Psoas muscle (tissue), 8 donors: ENCODE measurements around the gene PRKN. TPM values are rescaled to one million over a fixed set of nuclear protein-coding genes. Genes with fewer than 3 reads are reported as not detected.

Experiments
- ATAC-seq, 4 donors: fragments of 200-7000 bp; cut with Tn5 transposase; one replicate each; pipeline ENCODE4 v1.9.1; 2020; ENCODE audit warnings: moderate library complexity in 3 of 4, mild to moderate bottlenecking in 2 of 4
- DNase-seq, 2 donors: peaks; one replicate each; pipeline ENCODE4 v3.0.0-alpha.2; 2020
- H3K27ac ChIP-seq: fragments of 200-600 bp; one replicate; pipeline ENCODE4 v1.8.0; 2022
- H3K27me3 ChIP-seq, 3 donors: fragments of 200-600 bp in 1 of 3; one replicate each; pipeline versions ENCODE4 v1.6.1 to v1.8.0; 2013 to 2022; ENCODE audit warnings: low read length in 2 of 3, mild to moderate bottlenecking in 2 of 3, moderate library complexity in 1 of 3; ENCODE audit not compliant: insufficient read depth in 3 of 3
- H3K36me3 ChIP-seq, 2 donors: fragments of 200-600 bp in 1 of 2; one replicate each; pipeline versions ENCODE4 v1.6.1 to v1.8.0; 2013 to 2022; ENCODE audit warnings: low read depth in 1 of 2, mild to moderate bottlenecking in 1 of 2, moderate library complexity in 1 of 2; ENCODE audit not compliant: insufficient read depth in 1 of 2
- H3K4me1 ChIP-seq: fragments of 200-600 bp; one replicate; pipeline ENCODE4 v1.8.0; 2022
- H3K4me3 ChIP-seq: fragments of 200-600 bp; one replicate; pipeline ENCODE4 v1.8.0; 2022; ENCODE audit warnings: mild to moderate bottlenecking
- H3K9me3 ChIP-seq: fragments of 200-600 bp; one replicate; pipeline ENCODE4 v1.8.0; 2022
- WGBS, 3 donors: extraction: QIAGEN DNeasy Blood & Tissue Kit; methylation state at CpG; one replicate each; pipeline versions ENCODE4 v1.1.6 to v1.1.7; 2013; 5-methylcytosine and 5-hydroxymethylcytosine counted together
- intact Hi-C, 2 donors: fragments of 100-400 bp; cut with DNase I; formaldehyde crosslinking; loops; one replicate each; pipeline versions ENCODE4 v1.11.0 to v1.14.2; 2022
- polyA plus RNA-seq, 3 donors: library from polyadenylated mRNA; stranded (reverse); fragments of 200-250 nt; gene quantifications; one replicate each; pipeline ENCODE4 v1.2.3, GENCODE V29; 2013
- total RNA-seq, 4 donors: library from RNA; stranded (reverse); fragmentation: NEBNext Ultra II Directional in 2 of 4; extraction: Animal tissue kit (Norgen Biotek cat#: 25700) in 2 of 4; gene quantifications; one replicate each; pipeline versions ENCODE4 v1.2.1 to v1.2.4, GENCODE V29; 2021 to 2023
- TF ChIP-seq, protein P1 (sequence below): fragments of 200-600 bp; IDR thresholded peaks from one replicate; pipeline ENCODE4 v1.8.0; 2022; ENCODE audit warnings: antibody characterized with exemption
- donor health status: healthy with polysubstance abuse.
- donor health status: DM: no; HTN: no; CAD: no; lungs with moderate emphysema.
- donor health status: Bipolar disorder and iron deficiency.
- donor health status: healthy.
- donor health status: DM: yes; HTN: yes; CAD: no.
- donor health status: DM: no; HTN: no; CAD: no.
- donor health status: DM: no; HTN: no; CAD: no.
- donor health status: DM: yes; HTN: yes; CAD: no.

Gene PRKN
- total and polyA plus RNA-seq, 7 donors, result 1.5 to 19.5 (median 11.7) TPM

DNA sequence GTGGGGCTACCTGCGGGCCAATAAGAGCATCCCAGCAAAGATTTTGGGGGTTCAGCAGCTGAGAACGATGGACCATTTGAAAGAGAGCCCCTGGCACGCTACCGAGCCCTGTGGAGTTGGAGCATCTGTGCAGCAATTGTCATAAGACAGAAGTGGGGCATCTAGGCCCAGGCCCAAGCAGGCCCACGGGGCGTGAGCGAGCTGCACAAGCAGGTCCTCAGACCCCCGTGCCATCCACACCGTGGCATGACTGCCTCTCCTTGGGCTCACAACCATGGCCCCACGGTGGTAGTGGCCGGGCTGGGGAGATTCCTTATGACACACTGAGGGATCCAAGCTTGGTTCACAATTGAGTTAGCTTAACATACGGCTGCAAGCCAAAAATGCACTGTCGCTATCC is 1350.5 kb downstream of the PRKN start:
- Histone ChIP-seq H3K4me3 (no peak overlapping the region), H3K9me3 (no peaks in the 10 kb centered on the region), H3K27ac (no peak overlapping the region), H3K27me3 (no peaks in the 10 kb centered on the region), H3K36me3 (no peaks in the 10 kb centered on the region), H3K4me1 (peaks cover 7% of the 10 kb centered on the region)
- 96 to 97% (median 96%) methylated on average over 13 of the region's 13 CpGs for WGBS, 3 donors
- TF ChIP-seq, protein P1, sequence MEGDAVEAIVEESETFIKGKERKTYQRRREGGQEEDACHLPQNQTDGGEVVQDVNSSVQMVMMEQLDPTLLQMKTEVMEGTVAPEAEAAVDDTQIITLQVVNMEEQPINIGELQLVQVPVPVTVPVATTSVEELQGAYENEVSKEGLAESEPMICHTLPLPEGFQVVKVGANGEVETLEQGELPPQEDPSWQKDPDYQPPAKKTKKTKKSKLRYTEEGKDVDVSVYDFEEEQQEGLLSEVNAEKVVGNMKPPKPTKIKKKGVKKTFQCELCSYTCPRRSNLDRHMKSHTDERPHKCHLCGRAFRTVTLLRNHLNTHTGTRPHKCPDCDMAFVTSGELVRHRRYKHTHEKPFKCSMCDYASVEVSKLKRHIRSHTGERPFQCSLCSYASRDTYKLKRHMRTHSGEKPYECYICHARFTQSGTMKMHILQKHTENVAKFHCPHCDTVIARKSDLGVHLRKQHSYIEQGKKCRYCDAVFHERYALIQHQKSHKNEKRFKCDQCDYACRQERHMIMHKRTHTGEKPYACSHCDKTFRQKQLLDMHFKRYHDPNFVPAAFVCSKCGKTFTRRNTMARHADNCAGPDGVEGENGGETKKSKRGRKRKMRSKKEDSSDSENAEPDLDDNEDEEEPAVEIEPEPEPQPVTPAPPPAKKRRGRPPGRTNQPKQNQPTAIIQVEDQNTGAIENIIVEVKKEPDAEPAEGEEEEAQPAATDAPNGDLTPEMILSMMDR, result no peak
- DNase-seq (no peak), ATAC-seq (no peak)
- intact Hi-C loops, result loop anchor here (10.0 kb wide), 4 partner anchors 212 to 852 kb away; no protein-coding TSS in a partner anchor

DNA sequence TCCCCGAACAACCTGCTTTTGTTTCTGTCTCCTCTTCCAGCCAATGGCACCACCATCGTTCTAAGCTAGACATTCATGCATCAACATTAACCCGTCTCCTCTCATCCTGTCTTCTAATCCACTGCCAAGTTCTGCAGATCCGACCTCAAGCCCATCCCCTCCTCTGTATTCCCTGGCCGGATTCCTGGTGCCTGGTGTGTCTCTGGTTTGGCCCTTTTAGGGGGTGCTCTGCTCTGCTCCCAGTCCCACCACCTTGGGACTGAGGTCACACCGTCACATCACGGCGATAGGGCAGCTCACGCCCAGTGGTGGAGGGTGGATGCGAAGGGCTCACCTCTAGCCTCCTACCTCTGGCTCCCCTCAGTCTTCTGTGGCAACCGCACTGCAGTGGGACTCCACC is 1351.2 kb downstream of the PRKN start:
- no peaks in the 10 kb centered on the region for H3K27me3 ChIP-seq
- intact Hi-C loops, result loop anchor here (10.0 kb wide), 4 partner anchors 212 to 852 kb away; no protein-coding TSS in a partner anchor
- TF ChIP-seq, protein P1, result no peak
- no peak overlapping the region for H3K27ac ChIP-seq
- H3K4me1 ChIP-seq, result peaks cover 7% of the 10 kb centered on the region
- no peak overlapping the region for H3K4me3 ChIP-seq
- WGBS, 3 donors, result 89 to 92% (median 90%) methylated on average over 11 of the region's 11 CpGs
- ATAC-seq (no peak), DNase-seq (no peak)
- no peaks in the 10 kb centered on the region for H3K36me3 ChIP-seq
- no peaks in the 10 kb centered on the region for H3K9me3 ChIP-seq

DNA sequence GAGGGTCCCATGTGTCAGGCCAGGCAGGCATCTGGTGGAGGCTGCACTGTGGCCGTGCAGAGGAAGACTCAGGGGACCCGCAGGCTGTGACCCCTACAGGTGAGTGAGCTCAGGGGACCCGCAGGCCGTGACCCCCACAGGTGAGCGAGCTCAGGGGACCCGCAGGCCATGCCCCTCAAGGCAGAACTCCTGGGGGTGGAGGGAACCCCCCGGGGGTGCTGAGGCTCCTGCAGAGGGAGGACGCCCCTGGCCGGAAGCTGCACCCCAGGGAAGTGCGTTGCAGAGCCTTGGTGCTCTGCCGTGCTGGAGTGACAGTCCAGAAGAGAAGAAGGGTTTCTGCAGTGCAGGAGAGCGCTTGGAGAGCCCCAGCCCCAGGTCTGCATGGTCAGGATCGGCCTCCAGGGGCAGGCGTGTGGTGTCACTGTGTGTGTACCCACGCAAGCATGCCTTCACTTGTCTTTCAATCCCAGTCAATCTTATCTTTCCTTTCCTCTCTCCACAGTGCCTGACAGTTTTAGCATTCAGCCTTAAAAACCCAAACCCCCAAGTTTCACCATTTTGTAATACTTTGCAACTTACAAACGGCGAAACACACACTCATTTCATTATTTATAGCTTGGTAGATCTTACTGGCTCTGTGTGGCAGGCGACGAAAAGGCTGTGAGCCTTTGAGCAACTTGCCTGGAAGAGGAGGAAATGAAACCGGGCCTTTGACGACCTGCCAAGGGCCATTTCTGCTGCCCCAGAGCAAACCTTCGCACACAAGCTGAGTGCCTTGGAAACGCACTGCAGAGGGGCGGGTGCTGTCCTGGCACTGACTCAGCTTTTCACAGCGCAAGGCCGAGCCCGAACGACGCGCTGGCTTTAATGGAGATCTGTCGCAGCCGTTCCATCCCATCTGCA is 1352.3 kb downstream of the PRKN start:
- ATAC-seq (peak; percentile 59 to 80 (median 67)), DNase-seq (peak; percentile 61 to 81)
- WGBS, 3 donors, result 44 to 53% (median 46%) methylated on average over 31 to 32 of the region's 32 CpGs
- Histone ChIP-seq H3K4me1 (peaks cover 7% of the 10 kb centered on the region), H3K9me3 (no peaks in the 10 kb centered on the region), H3K36me3 (no peaks in the 10 kb centered on the region), H3K27me3 (no peaks in the 10 kb centered on the region), H3K27ac (no peak overlapping the region), H3K4me3 (peak overlapping the region; percentile 47)
- intact Hi-C loops, result loop anchor here (1.0 to 10.0 kb wide), 6 partner anchors 210 to 850 kb away; no protein-coding TSS in a partner anchor
- TF ChIP-seq, protein P1, result peak; percentile 8

DNA sequence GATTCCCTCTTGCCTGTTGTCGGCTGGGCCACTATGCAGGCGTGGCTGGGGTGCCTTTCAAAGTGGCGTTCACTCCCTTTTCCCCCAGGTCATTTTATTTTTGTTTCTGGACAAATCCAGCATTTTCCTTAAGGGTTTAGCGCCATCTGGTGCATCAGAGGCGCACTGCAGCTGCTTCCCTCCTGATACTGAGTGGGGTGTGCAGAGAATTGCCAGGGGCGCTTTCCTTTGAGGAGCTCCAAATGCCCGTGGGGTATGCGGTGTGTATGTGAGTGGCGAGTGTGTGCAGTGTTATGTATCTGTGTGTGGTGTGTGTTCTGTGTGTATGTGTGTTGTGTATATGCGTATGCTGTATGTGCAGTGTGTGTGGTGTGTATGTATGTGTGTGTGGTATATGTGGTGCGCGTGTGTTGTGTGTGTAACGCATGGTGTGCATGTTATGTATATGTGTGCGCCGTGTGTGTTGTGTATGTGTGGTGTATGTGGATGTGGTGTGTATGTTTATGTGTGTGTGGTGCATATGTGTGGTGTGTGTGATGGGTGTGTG is 1353.6 kb downstream of the PRKN start:
- ATAC-seq (peak; percentile 38 to 67 (median 55)), DNase-seq (peak; percentile 64 to 71)
- Histone ChIP-seq H3K4me1 (peaks cover 7% of the 10 kb centered on the region), H3K36me3 (no peaks in the 10 kb centered on the region), H3K9me3 (no peaks in the 10 kb centered on the region), H3K27ac (no peak overlapping the region), H3K27me3 (no peaks in the 10 kb centered on the region), H3K4me3 (no peak overlapping the region)
- TF ChIP-seq, protein P1, result peak; percentile 95
- WGBS, 3 donors, result 36 to 38% (median 37%) methylated on average over 15 of the region's 15 CpGs
- intact Hi-C loops, result loop anchor here (1.0 to 10.0 kb wide), 6 partner anchors 209 to 849 kb away; no protein-coding TSS in a partner anchor
